22Rv1 (cell line): ENCODE measurements around the gene COLQ.

ENCODE experiments used
- CTCF ChIP-seq: fragments of 450-650 bp; IDR thresholded peaks from 2 replicates; pipeline ENCODE4 v1.5.1; 2017; ENCODE audit warnings: mild to moderate bottlenecking
- ZFX ChIP-seq: fragments of 450-650 bp; IDR thresholded peaks from 2 replicates; pipeline ENCODE4 v1.6.1; 2017; ENCODE audit warnings: antibody characterized with exemption, borderline replicate concordance

GRCh38 chr3:15542614-15543013 is 21.1 kb upstream of the COLQ start:
- TF ChIP-seq CTCF = no peak
- TF ChIP-seq ZFX = no peak
